Colonic mucosa (tissue), 4 donors: ENCODE data around the gene SDF2L1. TPM values are rescaled to one million over a fixed set of nuclear protein-coding genes. Genes with fewer than 3 reads are reported as not detected.
"Not testable (repeated sequence)": the region's sequence is repeated elsewhere in the genome, so short reads cannot be mapped to it uniquely, and the experiment has no call there.

ENCODE experiments used
- DNase-seq: peaks from one replicate; pipeline ENCODE4 v3.0.0-alpha.2; 2020
- H3K27ac ChIP-seq: fragments of 200-600 bp; one replicate; pipeline ENCODE4 v1.8.0; 2021
- H3K27me3 ChIP-seq: fragments of 200-600 bp; one replicate; pipeline ENCODE4 v1.8.0; 2021
- H3K36me3 ChIP-seq: fragments of 200-600 bp; one replicate; pipeline ENCODE4 v1.8.0; 2021
- H3K4me1 ChIP-seq: fragments of 200-600 bp; one replicate; pipeline ENCODE4 v1.8.0; 2021; ENCODE audit warnings: mild to moderate bottlenecking
- H3K4me3 ChIP-seq: fragments of 200-600 bp; one replicate; pipeline ENCODE4 v1.8.0; 2021
- H3K9ac ChIP-seq, 2 donors: one replicate each; pipeline ENCODE4 v1.7.0; 2013; ENCODE audit warnings: control low read depth in 2 of 2, low read depth in 2 of 2, low read length in 2 of 2
- H3K9me3 ChIP-seq: fragments of 200-600 bp; one replicate; pipeline ENCODE4 v1.8.0; 2021
- intact Hi-C: fragments of 100-400 bp; cut with DNase I; formaldehyde crosslinking; loops from one replicate; pipeline ENCODE4 v1.14.1; 2022
- total RNA-seq, 2 donors: library from RNA; stranded (reverse); fragmentation: NEBNext Ultra II Directional in 1 of 2; extraction: Animal tissue kit (Norgen Biotek cat#: 25700) in 1 of 2; gene quantifications; one replicate each; pipeline ENCODE4 v1.2.1, GENCODE V29; 2021
- TF ChIP-seq, protein P1 (sequence below): fragments of 200-600 bp; IDR thresholded peaks from one replicate; pipeline ENCODE4 v1.8.0; 2022; ENCODE audit warnings: antibody characterized with exemption, mild to moderate bottlenecking
- donor health status: healthy.
- donor health status: DM: no; HTN: no; CAD: no.
- donor health status: DM: no; HTN: no; CAD: no.

SDF2L1 gene
- total RNA-seq, 2 donors from 2014 or later, result 48.8 to 177 TPM

DNA sequence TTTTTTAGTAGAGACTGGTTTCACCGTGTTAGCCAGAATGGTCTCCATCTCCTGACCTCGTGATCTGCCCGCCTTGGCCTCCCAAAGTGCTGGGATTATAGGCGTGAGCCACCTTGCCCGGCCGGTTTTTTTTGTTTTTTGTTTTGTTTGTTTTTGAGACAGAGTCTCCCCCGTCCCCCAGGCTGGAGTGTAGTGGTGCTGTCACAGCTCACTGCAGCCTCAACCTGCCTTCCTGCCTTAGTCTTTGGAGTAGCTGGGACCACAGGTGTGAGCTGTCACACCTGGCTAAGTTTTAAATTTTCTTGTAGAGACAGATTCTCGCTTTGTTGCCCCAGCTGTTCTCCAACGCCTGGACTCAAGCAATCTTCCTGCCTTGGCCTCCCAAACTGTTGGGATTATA, 26.9 kb downstream of the SDF2L1 start:
- intact Hi-C loops, result no loop called here
- TF ChIP-seq, protein P1, sequence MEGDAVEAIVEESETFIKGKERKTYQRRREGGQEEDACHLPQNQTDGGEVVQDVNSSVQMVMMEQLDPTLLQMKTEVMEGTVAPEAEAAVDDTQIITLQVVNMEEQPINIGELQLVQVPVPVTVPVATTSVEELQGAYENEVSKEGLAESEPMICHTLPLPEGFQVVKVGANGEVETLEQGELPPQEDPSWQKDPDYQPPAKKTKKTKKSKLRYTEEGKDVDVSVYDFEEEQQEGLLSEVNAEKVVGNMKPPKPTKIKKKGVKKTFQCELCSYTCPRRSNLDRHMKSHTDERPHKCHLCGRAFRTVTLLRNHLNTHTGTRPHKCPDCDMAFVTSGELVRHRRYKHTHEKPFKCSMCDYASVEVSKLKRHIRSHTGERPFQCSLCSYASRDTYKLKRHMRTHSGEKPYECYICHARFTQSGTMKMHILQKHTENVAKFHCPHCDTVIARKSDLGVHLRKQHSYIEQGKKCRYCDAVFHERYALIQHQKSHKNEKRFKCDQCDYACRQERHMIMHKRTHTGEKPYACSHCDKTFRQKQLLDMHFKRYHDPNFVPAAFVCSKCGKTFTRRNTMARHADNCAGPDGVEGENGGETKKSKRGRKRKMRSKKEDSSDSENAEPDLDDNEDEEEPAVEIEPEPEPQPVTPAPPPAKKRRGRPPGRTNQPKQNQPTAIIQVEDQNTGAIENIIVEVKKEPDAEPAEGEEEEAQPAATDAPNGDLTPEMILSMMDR, result no peak
- Histone ChIP-seq H3K27me3 (no peaks in the 10 kb centered on the region), H3K36me3 (no peaks in the 10 kb centered on the region), H3K9ac (no peak overlapping the region), H3K27ac (no peak overlapping the region), H3K9me3 (no peaks in the 10 kb centered on the region), H3K4me3 (no peak overlapping the region), H3K4me1 (peaks cover 3% of the 10 kb centered on the region)
- DNase-seq, result no peak

DNA sequence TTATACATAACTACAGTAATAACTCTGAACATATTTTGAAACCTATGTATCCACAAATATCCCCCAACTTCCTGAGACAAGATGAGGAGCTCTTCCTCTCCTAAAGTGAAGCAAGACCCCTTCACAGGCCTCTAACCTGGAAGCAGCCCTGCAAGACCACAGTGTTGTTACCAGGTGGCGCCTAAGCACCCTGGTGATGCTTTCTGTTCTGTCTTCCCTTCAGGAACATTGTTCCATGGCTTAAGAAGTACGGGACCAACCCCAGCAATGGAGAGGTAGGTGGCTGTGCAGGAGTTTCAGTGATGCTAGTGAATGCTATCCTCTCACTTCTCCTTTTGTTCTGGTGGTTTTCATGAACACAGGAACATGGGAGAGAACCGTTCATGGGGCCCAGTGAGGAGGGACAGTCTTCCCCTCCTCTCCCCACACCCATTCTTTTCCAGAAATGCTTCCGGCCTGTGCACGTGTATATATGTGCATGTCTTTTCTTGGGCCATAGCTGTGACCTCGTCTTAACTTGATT, 30.1 kb downstream of the SDF2L1 start:
- Histone ChIP-seq H3K4me3 (no peak overlapping the region), H3K27me3 (no peaks in the 10 kb centered on the region), H3K27ac (no peak overlapping the region), H3K36me3 (no peaks in the 10 kb centered on the region), H3K4me1 (no peaks in the 10 kb centered on the region), H3K9ac (no peak overlapping the region), H3K9me3 (no peaks in the 10 kb centered on the region)
- no peak for DNase-seq
- TF ChIP-seq, protein P1, result no peak
- intact Hi-C loops, result no loop called here

DNA sequence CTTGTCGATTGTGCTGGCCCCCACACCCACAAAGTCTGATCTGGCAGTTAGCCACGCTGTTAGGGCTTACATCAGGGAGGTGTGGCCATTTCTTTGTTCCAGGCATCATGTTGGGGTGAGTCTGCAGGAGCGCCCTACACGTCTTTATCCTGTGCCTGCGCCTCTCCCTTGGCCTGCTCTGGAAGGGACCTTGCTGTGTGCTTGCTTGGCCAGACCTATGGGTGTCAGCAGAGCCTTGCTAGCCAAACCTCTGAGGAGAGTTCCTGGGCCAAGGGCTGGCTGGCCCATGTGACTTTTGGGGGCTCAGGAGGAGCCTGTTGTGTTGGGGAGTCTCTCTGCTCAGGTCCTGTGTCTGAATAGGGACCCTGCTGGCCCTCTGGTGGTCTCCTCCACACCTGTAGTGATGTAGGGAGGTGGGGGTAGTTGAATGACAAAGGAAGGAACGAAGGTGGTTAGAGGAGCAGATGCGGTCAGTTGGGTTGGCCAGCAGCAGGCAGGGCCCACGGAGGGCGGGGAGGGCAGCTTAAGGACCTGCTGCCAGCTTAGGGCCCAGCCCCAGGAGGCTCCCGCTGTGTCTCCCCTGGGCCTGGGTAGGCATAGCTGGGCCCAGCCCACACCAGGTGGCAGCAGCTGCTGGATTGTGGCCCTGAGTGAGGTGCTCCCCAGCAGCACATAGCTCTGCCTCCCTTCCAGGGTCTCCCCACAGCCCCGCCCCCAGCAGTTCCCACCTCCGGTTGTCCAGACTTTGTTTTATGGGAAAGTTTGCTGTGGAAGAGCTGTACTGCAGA, 31.6 kb downstream of the SDF2L1 start:
- Histone ChIP-seq H3K4me1 (no peaks in the 10 kb centered on the region), H3K9me3 (no peaks in the 10 kb centered on the region), H3K4me3 (no peak overlapping the region), H3K27me3 (no peaks in the 10 kb centered on the region), H3K27ac (no peak overlapping the region), H3K36me3 (no peaks in the 10 kb centered on the region), H3K9ac (no peak overlapping the region)
- DNase-seq, result no peak
- TF ChIP-seq, protein P1, result no peak
- intact Hi-C loops, result no loop called here

GRCh38 chr22:21674638-21675245, 32.6 kb downstream of the SDF2L1 start:
- Histone ChIP-seq H3K4me3 (no peak overlapping the region), H3K9ac (no peak overlapping the region), H3K36me3 (no peaks in the 10 kb centered on the region), H3K27ac (no peak overlapping the region), H3K9me3 (no peaks in the 10 kb centered on the region), H3K4me1 (no peaks in the 10 kb centered on the region), H3K27me3 (no peaks in the 10 kb centered on the region)
- DNase-seq, result no peak
- intact Hi-C loops, result no loop called here
- TF ChIP-seq, protein P1, result no peak

- TF ChIP-seq, protein P1, result no peak
- H3K4me1 ChIP-seq, result no peaks in the 10 kb centered on the region
- no peaks in the 10 kb centered on the region for H3K9me3 ChIP-seq
- no peak overlapping the region for H3K4me3 ChIP-seq
- intact Hi-C loops, result no loop called here
- H3K36me3 ChIP-seq, result no peaks in the 10 kb centered on the region
- H3K27me3 ChIP-seq, result no peaks in the 10 kb centered on the region
- no peak overlapping the region for H3K27ac ChIP-seq
- DNase-seq, result no peak
- no peak overlapping the region for H3K9ac ChIP-seq
Measured at GRCh38 chr22:21677606-21678443, 35.7 kb downstream of the SDF2L1 start.

GRCh38 chr22:21678842-21679241, 36.7 kb downstream of the SDF2L1 start:
- H3K9me3 ChIP-seq, H3K4me3 ChIP-seq, H3K36me3 ChIP-seq, intact Hi-C loops, H3K27me3 ChIP-seq, H3K9ac ChIP-seq, DNase-seq, H3K27ac ChIP-seq, H3K4me1 ChIP-seq: not testable (repeated sequence)
